ENCODE data around the gene SHANK2.

Gene SHANK2

GRCh38 chr11:71222318-71223080, 29.9 kb downstream of the SHANK2 start:
- no peak for DNase-seq (ENCODE audit: low read depth in 2 of 2)

- no peak for DNase-seq (ENCODE audit: low read depth in 2 of 2)
These were observed 30.6 kb downstream of the SHANK2 start for GRCh38 chr11:71221821-71222220.

GRCh38 chr11:71221201-71221600, 31.2 kb downstream of the SHANK2 start:
- DNase-seq (ENCODE audit: low read depth in 2 of 2) = no peak

- DNase-seq (ENCODE audit: low read depth in 2 of 2) = no peak
These were observed 33.4 kb downstream of the SHANK2 start for GRCh38 chr11:71218789-71219499.

- DNase-seq (ENCODE audit: low read depth in 2 of 2) = no peak
These were observed 36.9 kb downstream of the SHANK2 start for GRCh38 chr11:71215425-71215965.

GRCh38 chr11:71214553-71215424, 37.6 kb downstream of the SHANK2 start:
- DNase-seq (ENCODE audit: low read depth in 2 of 2) = no peak

GRCh38 chr11:71213696-71214552, 38.5 kb downstream of the SHANK2 start:
- no peak for DNase-seq (ENCODE audit: low read depth in 2 of 2)

GRCh38 chr11:71212871-71213559, 39.4 kb downstream of the SHANK2 start:
- no peak for DNase-seq (ENCODE audit: low read depth in 2 of 2)

- no peak for DNase-seq (ENCODE audit: low read depth in 2 of 2)
These were observed 40.7 kb downstream of the SHANK2 start for GRCh38 chr11:71211631-71212030.

- DNase-seq (ENCODE audit: low read depth in 2 of 2) = no peak
These were observed 41.5 kb downstream of the SHANK2 start for GRCh38 chr11:71210861-71211260.

GRCh38 chr11:71209656-71210055, 42.7 kb downstream of the SHANK2 start:
- no peak for DNase-seq (ENCODE audit: low read depth in 2 of 2)

- DNase-seq (ENCODE audit: low read depth in 2 of 2) = no peak
These were observed 43.2 kb downstream of the SHANK2 start for GRCh38 chr11:71209181-71209580.

GRCh38 chr11:71208011-71208774, 44.2 kb downstream of the SHANK2 start:
- DNase-seq (ENCODE audit: low read depth in 2 of 2) = no peak

- DNase-seq (ENCODE audit: low read depth in 2 of 2) = no peak
These were observed 44.8 kb downstream of the SHANK2 start for GRCh38 chr11:71207563-71207962.

- DNase-seq (ENCODE audit: low read depth in 2 of 2) = no peak
These were observed 46.2 kb downstream of the SHANK2 start for GRCh38 chr11:71206186-71206585.

GRCh38 chr11:71204748-71205664, 47.4 kb downstream of the SHANK2 start:
- DNase-seq (ENCODE audit: low read depth in 2 of 2) = no peak

GRCh38 chr11:71204294-71204693, 48.1 kb downstream of the SHANK2 start:
- no peak for DNase-seq (ENCODE audit: low read depth in 2 of 2)

GRCh38 chr11:71203681-71204080, 48.7 kb downstream of the SHANK2 start:
- DNase-seq (ENCODE audit: low read depth in 2 of 2) = no peak

- DNase-seq (ENCODE audit: low read depth in 2 of 2) = no peak
These were observed 49.4 kb downstream of the SHANK2 start for GRCh38 chr11:71202966-71203365.
